OCI-LY1 (cell line): ENCODE results near the gene CTSH.

Experiments
- CTCF ChIP-seq: fragments of 200-600 bp; sonication (generic), shearing (Covaris generic); IDR thresholded peaks from 2 replicates; pipeline ENCODE4 v1.5.1; 2017; ENCODE audit warnings: mild to moderate bottlenecking, antibody characterized with exemption, low read length, moderate library complexity, mixed read lengths
- EZH2 ChIP-seq: fragments of 200-600 bp; sonication (generic), shearing (Covaris generic); IDR thresholded peaks from 2 replicates; pipeline ENCODE4 v1.8.0; 2017; ENCODE audit warnings: borderline replicate concordance, mixed run types, mild to moderate bottlenecking, antibody characterized with exemption, low read length, moderate library complexity, mixed read lengths

GRCh38 chr15:78907577-78907976, 37.3 kb downstream of the CTSH start:
- TF ChIP-seq CTCF (peak; percentile 24; the same call in 1 of the 2 replicates), EZH2 (no peak)
